Endothelial cell of umbilical vein (primary cell): ENCODE measurements around the gene VASN. TPM values are rescaled to one million over a fixed set of nuclear protein-coding genes. Genes with fewer than 3 reads are reported as not detected.

Source experiments
- BruUV-seq: library from RNA; stranded (reverse); fragments of 400-500 nt; replicated peaks from 2 replicates; lab custom pipeline; 2021; lab: Mats Ljungman, UMichigan
- CTCF ChIA-PET: fragments of 300-600, 350-600 bp; sonication (Branson Sonifier 250); formaldehyde crosslinking; loops from one replicate; lab custom pipeline; 2021; ENCODE audit warnings: antibody characterized with exemption, inconsistent platforms; lab: Charles Lee
- POLR2A ChIA-PET: fragments of 300-600, 350-600 bp; sonication (Branson Sonifier 250); formaldehyde crosslinking; loops from one replicate; lab custom pipeline; 2021; ENCODE audit warnings: antibody characterized with exemption, inconsistent platforms; lab: Charles Lee
- DNase-seq: peaks from one replicate; pipeline ENCODE4 v3.0.0-alpha.2; 2011; ENCODE audit warnings: low read depth, low spot score
- FAIRE-seq: peaks from 2 replicates; lab custom pipeline; 2011; peaks lifted over from hg19 to GRCh38; lab: Jason Lieb, UNC
- H2AFZ ChIP-seq: 2 replicates; pipeline ENCODE4 v1.6.0; 2012; ENCODE audit warnings: low read depth, low read length, control low read depth, inconsistent platforms
- H3K27ac ChIP-seq: 2 replicates; pipeline ENCODE4 v1.5.1; 2011; ENCODE audit warnings: low read depth, mild to moderate bottlenecking, control low read depth, low read length, moderate library complexity; ENCODE audit not compliant: insufficient read depth
- H3K27me3 ChIP-seq, 2 experiments: 2 replicates each; pipeline versions ENCODE4 v1.6.0 to v1.6.1; 2011; ENCODE audit warnings: low read length in 2 of 2, mixed read lengths in 1 of 2; ENCODE audit not compliant: control insufficient read depth in 2 of 2, insufficient read depth in 2 of 2
- H3K36me3 ChIP-seq, 2 experiments: 2 replicates in 1 of 2; 3 replicates in 1 of 2; pipeline ENCODE4 v1.5.1; 2011; ENCODE audit warnings: low read length in 2 of 2, mild to moderate bottlenecking in 1 of 2, moderate library complexity in 1 of 2; ENCODE audit not compliant: control insufficient read depth in 2 of 2, insufficient read depth in 2 of 2; ENCODE audit errors: extremely low read depth in 1 of 2
- H3K4me1 ChIP-seq: 3 replicates; pipeline ENCODE4 v1.5.1; 2011; ENCODE audit warnings: mild to moderate bottlenecking, low read length; ENCODE audit not compliant: control insufficient read depth, insufficient read depth; ENCODE audit errors: extremely low read depth
- H3K4me2 ChIP-seq: 2 replicates; pipeline ENCODE4 v1.6.1; 2011; ENCODE audit warnings: low read length, control low read depth, mixed read lengths; ENCODE audit not compliant: insufficient read depth
- H3K4me3 ChIP-seq, 3 experiments: fragments of 200-600 bp in 1 of 3; sonication (generic), shearing (Covaris generic) in 1 of 3; replicated peaks in 1 of 3; 2 replicates each; pipeline ENCODE4 v1.5.1; 2011 to 2016; ENCODE audit warnings: control low read depth in 3 of 3, low read length in 3 of 3, mild to moderate bottlenecking in 2 of 3, inconsistent platforms in 1 of 3, low read depth in 1 of 3, moderate library complexity in 1 of 3; ENCODE audit not compliant: insufficient read depth in 1 of 3
- H3K79me2 ChIP-seq: 2 replicates; pipeline ENCODE4 v1.6.0; 2012; ENCODE audit warnings: low read length, inconsistent platforms; ENCODE audit not compliant: control insufficient read depth, insufficient read depth
- H3K9ac ChIP-seq: replicated peaks from 2 replicates; pipeline ENCODE3; 2011; ENCODE audit warnings: low read length, control low read depth; ENCODE audit not compliant: insufficient read depth; ENCODE audit errors: extremely low read depth
- H3K9me1 ChIP-seq: replicated peaks from 3 replicates; pipeline ENCODE4 v1.6.0; 2011; ENCODE audit warnings: mild to moderate bottlenecking, low read length; ENCODE audit not compliant: control insufficient read depth, insufficient read depth; ENCODE audit errors: extremely low read depth
- H3K9me3 ChIP-seq: replicated peaks from 2 replicates; pipeline ENCODE4 v1.5.1; 2012; ENCODE audit warnings: low read length, inconsistent platforms; ENCODE audit not compliant: control insufficient read depth, insufficient read depth
- H4K20me1 ChIP-seq: replicated peaks from 2 replicates; pipeline ENCODE3; 2011; ENCODE audit warnings: mild to moderate bottlenecking, low read length; ENCODE audit not compliant: control insufficient read depth, insufficient read depth; ENCODE audit errors: extremely low read depth
- EZH2 ChIP-seq: IDR thresholded peaks from 2 replicates; pipeline ENCODE4 v1.6.1; 2012; ENCODE audit warnings: borderline replicate concordance, low read depth, mild to moderate bottlenecking, moderate library complexity, low read length, inconsistent platforms; ENCODE audit not compliant: severe bottlenecking
- FOS ChIP-seq: IDR thresholded peaks from 2 replicates; pipeline ENCODE4 v1.6.1; 2011; ENCODE audit warnings: mild to moderate bottlenecking, low read length, moderate library complexity, borderline replicate concordance; ENCODE audit not compliant: insufficient read depth
- GATA2 ChIP-seq: IDR thresholded peaks from 2 replicates; pipeline ENCODE4 v1.7.0; 2011; ENCODE audit warnings: low read depth, mild to moderate bottlenecking, moderate library complexity, mixed read lengths, low read length; ENCODE audit not compliant: insufficient read length, insufficient read depth
- JUN ChIP-seq: IDR thresholded peaks from 2 replicates; pipeline ENCODE4 v1.6.1; 2011; ENCODE audit warnings: borderline replicate concordance, low read depth; ENCODE audit not compliant: insufficient read length, insufficient read depth
- MYC ChIP-seq: IDR thresholded peaks from one replicate; pipeline ENCODE4 v1.6.1; 2011; ENCODE audit warnings: mild to moderate bottlenecking, low read depth, low read length
- POLR2A ChIP-seq: IDR thresholded peaks from 2 replicates; pipeline ENCODE4 v1.6.1; 2012; ENCODE audit warnings: low read depth, mild to moderate bottlenecking, control low read depth, low read length
- POLR2AphosphoS5 ChIP-seq: IDR thresholded peaks from 2 replicates; pipeline ENCODE4 v1.6.1; 2012; ENCODE audit warnings: low read depth, mild to moderate bottlenecking, control low read depth, low read length, moderate library complexity; ENCODE audit not compliant: insufficient read depth
- dilution Hi-C: fragments of 300-500 bp; cut with MboI; formaldehyde crosslinking; loops from one replicate; pipeline ENCODE4 v1.15.0; 2019; ENCODE audit warnings: low sequenced_read_pairs; ENCODE audit not compliant: extremely low pct_ligation_motif_present
- intact Hi-C: fragments of 100-400 bp; cut with micrococcal nuclease; formaldehyde crosslinking; loops from one replicate; pipeline ENCODE4 v1.10.0; 2022
- polyA plus RNA-seq, 4 experiments: library from polyadenylated mRNA; depleted of rRNA in 3 of 4; stranded (reverse) in 3 of 4; unstranded in 1 of 4; fragments of >200 nt; gene quantifications; 2 replicates each; pipeline versions ENCODE4 v1.2.1 to v1.2.3, GENCODE V29; 2011 to 2012; ENCODE audit warnings: missing spikeins in 1 of 4
- total RNA-seq: library from RNA; stranded (reverse); gene quantifications from 2 replicates; pipeline ENCODE4 v1.2.3, GENCODE V29; 2021
- TF ChIP-seq, protein P1 (sequence below), 2 donors: IDR thresholded peaks; 1 replicate in 1 of 2; 2 replicates in 1 of 2; pipeline ENCODE4 v1.5.1; 2011; ENCODE audit warnings: low read length in 2 of 2, mild to moderate bottlenecking in 2 of 2, moderate library complexity in 2 of 2, control low read depth in 1 of 2, inconsistent platforms in 1 of 2, low read depth in 1 of 2; ENCODE audit not compliant: insufficient read depth in 1 of 2; ENCODE audit errors: extremely low read depth in 1 of 2
- TF ChIP-seq, protein P2 (sequence below): IDR thresholded peaks from 2 replicates; pipeline ENCODE4 v1.6.1; 2011; ENCODE audit not compliant: insufficient read depth, insufficient read length

VASN gene
- total and polyA plus RNA-seq, 2 donors (not counting 3 experiments of a cell fraction or from before 2014, with no cell fraction given), result 0.41 to 0.42 TPM

DNA sequence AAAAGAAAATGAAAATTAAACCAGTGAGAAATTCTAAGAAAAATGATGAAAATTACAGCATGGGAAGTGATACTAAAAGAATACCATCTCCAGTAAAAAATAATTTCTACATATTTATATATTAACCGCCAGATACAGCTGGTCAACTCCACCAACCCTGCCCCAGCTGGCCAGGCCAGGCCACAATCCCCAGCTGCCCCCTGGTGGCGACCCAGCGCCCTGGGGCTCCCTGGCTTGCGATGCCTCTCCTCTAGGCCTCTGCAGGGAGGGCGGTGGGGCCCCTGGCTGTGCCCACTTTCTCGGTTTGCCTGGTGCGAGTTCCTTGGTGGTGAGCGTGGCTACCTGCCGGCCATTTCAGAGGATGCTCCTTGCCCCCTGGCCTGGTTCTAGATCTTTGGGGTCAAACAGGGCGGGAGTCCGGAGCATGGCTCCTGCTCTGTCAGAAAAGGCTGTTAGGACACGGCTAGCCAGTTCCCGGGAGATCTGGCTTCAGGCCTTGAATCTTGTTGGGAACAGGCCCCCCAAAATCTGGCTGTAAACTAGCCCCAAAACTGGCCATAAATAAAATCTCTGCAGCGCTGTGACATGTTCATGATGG lies 41.3 kb upstream of the VASN start:
- Histone ChIP-seq H3K4me3 (no peak overlapping the region), H3K36me3 (peaks cover 0 to 9% of the 10 kb centered on the region in 2 experiments), H3K27me3 (no peaks in the 10 kb centered on the region), H3K9me1 (no peaks in the 10 kb centered on the region), H3K9me3 (no peaks in the 10 kb centered on the region), H3K79me2 (peaks cover 17% of the 10 kb centered on the region), H3K9ac (no peak overlapping the region), H3K27ac (no peak overlapping the region), H3K4me2 (no peak overlapping the region), H2AFZ (no peak overlapping the region), H4K20me1 (no peaks in the 10 kb centered on the region), H3K4me1 (peaks cover 23% of the 10 kb centered on the region)
- TF ChIP-seq GATA2, result no peak
- TF ChIP-seq, protein P1, sequence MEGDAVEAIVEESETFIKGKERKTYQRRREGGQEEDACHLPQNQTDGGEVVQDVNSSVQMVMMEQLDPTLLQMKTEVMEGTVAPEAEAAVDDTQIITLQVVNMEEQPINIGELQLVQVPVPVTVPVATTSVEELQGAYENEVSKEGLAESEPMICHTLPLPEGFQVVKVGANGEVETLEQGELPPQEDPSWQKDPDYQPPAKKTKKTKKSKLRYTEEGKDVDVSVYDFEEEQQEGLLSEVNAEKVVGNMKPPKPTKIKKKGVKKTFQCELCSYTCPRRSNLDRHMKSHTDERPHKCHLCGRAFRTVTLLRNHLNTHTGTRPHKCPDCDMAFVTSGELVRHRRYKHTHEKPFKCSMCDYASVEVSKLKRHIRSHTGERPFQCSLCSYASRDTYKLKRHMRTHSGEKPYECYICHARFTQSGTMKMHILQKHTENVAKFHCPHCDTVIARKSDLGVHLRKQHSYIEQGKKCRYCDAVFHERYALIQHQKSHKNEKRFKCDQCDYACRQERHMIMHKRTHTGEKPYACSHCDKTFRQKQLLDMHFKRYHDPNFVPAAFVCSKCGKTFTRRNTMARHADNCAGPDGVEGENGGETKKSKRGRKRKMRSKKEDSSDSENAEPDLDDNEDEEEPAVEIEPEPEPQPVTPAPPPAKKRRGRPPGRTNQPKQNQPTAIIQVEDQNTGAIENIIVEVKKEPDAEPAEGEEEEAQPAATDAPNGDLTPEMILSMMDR (IDR thresholded peaks at IDR 0.05; ENCODE audit: extremely low read depth in 1 of 2, insufficient read depth in 1 of 2, low read depth in 1 of 2, low read length in 2 of 2), result peak; percentile 97 to 99
- peak; percentile 55 for FAIRE-seq
- peak; percentile 58 for DNase-seq
- ChIA-PET CTCF (interaction anchor here (0.9 to 8.9 kb wide), 25 partner anchors 9 to 392 kb away, joined by 3 to 198 read pairs (median 8); partner anchors contain the start of genes GLIS2, PAM16 and TFAP4), POLR2A (no interaction called here)
- intact Hi-C loops, result loop anchor here (1.0 kb wide), 4 partner anchors 16 to 347 kb away; no protein-coding TSS in a partner anchor
- BruUV-seq, result no TSS peak
- dilution Hi-C loops, result no loop called here

DNA sequence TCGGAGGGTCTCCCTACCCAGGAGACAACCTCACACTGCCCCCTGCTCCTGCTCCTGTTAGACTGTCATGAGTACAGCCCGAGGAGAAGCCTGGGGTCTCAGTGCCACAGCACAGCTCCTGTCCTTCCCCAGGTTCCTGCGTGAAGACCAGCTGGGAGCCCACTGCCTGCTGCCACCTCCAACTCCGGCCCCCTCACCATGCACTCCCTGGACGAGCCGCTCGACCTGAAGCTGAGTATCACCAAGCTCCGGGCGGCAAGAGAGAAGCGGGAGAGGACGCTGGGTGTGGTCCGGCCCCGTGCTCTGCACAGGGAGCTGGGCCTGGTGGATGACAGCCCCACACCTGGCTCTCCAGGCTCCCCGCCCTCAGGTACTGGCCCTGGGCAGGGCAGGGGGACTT lies 39.6 kb upstream of the VASN start:
- H3K4me1 ChIP-seq, result peaks cover 22% of the 10 kb centered on the region
- H3K4me3 ChIP-seq, result no peak overlapping the region
- TF ChIP-seq POLR2A (no peak), JUN (no peak), EZH2 (no peak), GATA2 (no peak), POLR2AphosphoS5 (no peak), FOS (no peak), MYC (no peak)
- TF ChIP-seq, protein P2, sequence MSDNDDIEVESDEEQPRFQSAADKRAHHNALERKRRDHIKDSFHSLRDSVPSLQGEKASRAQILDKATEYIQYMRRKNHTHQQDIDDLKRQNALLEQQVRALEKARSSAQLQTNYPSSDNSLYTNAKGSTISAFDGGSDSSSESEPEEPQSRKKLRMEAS, result no peak
- TF ChIP-seq, protein P1 (IDR thresholded peaks at IDR 0.05; ENCODE audit: extremely low read depth in 1 of 2, insufficient read depth in 1 of 2, low read depth in 1 of 2, low read length in 2 of 2), result no peak
- no peak for FAIRE-seq
- H3K4me2 ChIP-seq, result no peak overlapping the region
- ChIA-PET CTCF (interaction anchor here (0.9 to 8.9 kb wide), 9 partner anchors 10 to 349 kb away, joined by 4 to 198 read pairs (median 15); no protein-coding TSS in a partner anchor), POLR2A (no interaction called here)
- H3K36me3 ChIP-seq, result peaks cover 0 to 16% of the 10 kb centered on the region in 2 experiments
- H3K79me2 ChIP-seq, result peaks cover 14% of the 10 kb centered on the region
- no TSS peak for BruUV-seq
- no peaks in the 10 kb centered on the region for H3K9me1 ChIP-seq
- H4K20me1 ChIP-seq, result no peaks in the 10 kb centered on the region
- no peaks in the 10 kb centered on the region for H3K9me3 ChIP-seq
- intact Hi-C loops (no loop called here), dilution Hi-C loops (no loop called here)
- H3K27me3 ChIP-seq, result no peaks in the 10 kb centered on the region
- H3K9ac ChIP-seq, result no peak overlapping the region
- no peak overlapping the region for H2AFZ ChIP-seq
- no peak overlapping the region for H3K27ac ChIP-seq
- DNase-seq, result no peak
